Heart right ventricle (tissue), 16 donors: Measurements from ENCODE around the gene CEP95. TPM values are rescaled to one million over a fixed set of nuclear protein-coding genes. Genes with fewer than 3 reads are reported as not detected.
"Not testable (repeated sequence)": the region's sequence is repeated elsewhere in the genome, so short reads cannot be mapped to it uniquely, and the experiment has no call there.

Experiments used
- ATAC-seq, 8 donors: fragments of 200-7000 bp; cut with Tn5 transposase; one replicate each; pipeline ENCODE4 v1.9.1; 2020; ENCODE audit warnings: mild to moderate bottlenecking in 8 of 8, moderate library complexity in 8 of 8, moderate number of reproducible peaks in 1 of 8
- DNase-seq, 2 donors: peaks; one replicate each; pipeline ENCODE4 v3.0.0-alpha.2; 2020
- H3K27ac ChIP-seq, 10 donors: fragments of 200-600 bp; sonication (generic) in 2 of 10; one replicate each; pipeline versions ENCODE4 v1.5.0 to v1.8.0; 2020 to 2022; ENCODE audit warnings: mild to moderate bottlenecking in 3 of 10
- H3K27me3 ChIP-seq, 7 donors: fragments of 200-600 bp; one replicate each; pipeline ENCODE4 v1.8.0; 2021 to 2022; ENCODE audit warnings: mild to moderate bottlenecking in 2 of 7
- H3K36me3 ChIP-seq, 9 donors: fragments of 200-600 bp; sonication (generic) in 1 of 9; one replicate each; pipeline versions ENCODE4 v1.5.0 to v1.8.0; 2020 to 2022; ENCODE audit warnings: mild to moderate bottlenecking in 2 of 9
- H3K4me1 ChIP-seq, 9 donors: fragments of 200-600 bp; sonication (generic) in 1 of 9; one replicate each; pipeline versions ENCODE4 v1.5.0 to v1.8.0; 2020 to 2022; ENCODE audit warnings: mild to moderate bottlenecking in 4 of 9
- H3K4me3 ChIP-seq, 10 donors: fragments of 200-600 bp; sonication (generic) in 2 of 10; one replicate each; pipeline versions ENCODE4 v1.5.0 to v1.8.0; 2020 to 2022; ENCODE audit warnings: mild to moderate bottlenecking in 7 of 10, moderate library complexity in 2 of 10
- H3K9me3 ChIP-seq, 11 donors: fragments of 200-600 bp in 10 of 11; sonication (generic) in 2 of 11; one replicate each; pipeline versions ENCODE4 v1.5.0 to v1.8.0; 2013 to 2022; ENCODE audit warnings: mild to moderate bottlenecking in 2 of 11, control low read depth in 1 of 11, moderate library complexity in 1 of 11
- CTCF ChIP-seq, 9 donors: fragments of 200-600 bp; sonication (generic) in 2 of 9; IDR thresholded peaks; one replicate each; pipeline versions ENCODE4 v1.5.0 to v1.8.0; 2021 to 2022; ENCODE audit warnings: antibody characterized with exemption in 9 of 9, mild to moderate bottlenecking in 5 of 9, moderate library complexity in 1 of 9
- WGBS, 2 donors: extraction: QIAGEN DNeasy Blood & Tissue Kit; methylation state at CpG; one replicate each; pipeline ENCODE4 v1.1.7; 2013; ENCODE audit warnings: inconsistent platforms in 1 of 2; 5-methylcytosine and 5-hydroxymethylcytosine counted together
- intact Hi-C, 10 donors: fragments of 100-400 bp; cut with DNase I; formaldehyde crosslinking; loops; one replicate each; pipeline versions ENCODE4 v1.11.1 to v1.14.2; 2022
- polyA plus RNA-seq, 2 donors: library from polyadenylated mRNA; stranded (reverse); fragments of 200-250 nt; gene quantifications; one replicate each; pipeline ENCODE4 v1.2.3, GENCODE V29; 2013
- total RNA-seq, 10 donors: library from RNA; stranded (reverse); fragmentation: NEBNext Ultra II Directional in 3 of 10; extraction: Animal tissue kit (Norgen Biotek cat#: 25700) in 3 of 10; gene quantifications; one replicate each; pipeline versions ENCODE4 v1.2.1 to v1.2.4, GENCODE V29; 2021 to 2023
- donor health status: Arrhythmogenic right ventricular cardiomyopathy.
- donor health status: ischemic (EF 13 %, LVEDD 7.1; RV severe dilation, severe dysfunction).
- donor health status: healthy with polysubstance abuse.
- donor health status: DM: no; HTN: yes; CAD: no.
- donor health status: DM: no; HTN: no; CAD: no.
- donor health status: ischemic (EF 25% LVEDD 6.9; RV normal size, moderate dysfunction).
- donor health status: ischemic (EF 25% LVEDD 5.7; RV mildly dilated, moderate dysfunction).
- donor health status: healthy.
- donor health status: DM: yes; HTN: yes; CAD: no.
- donor health status: Ischemic cardiomyopathy.
- donor health status: ischemic (EF 35%, LVEDD 5.7; RV mildly dilated, moderate dysfunction).
- donor health status: nonischemic (EF 11% LVEDD 7.7; RV severe dilation, severe dysfunction).
- donor health status: DM: yes; HTN: yes; CAD: no.
- donor health status: PGD.
- donor health status: ischemic (EF 29% LVEDD 5.4; RV normal size, mild dysfunction).
- donor health status: nonischemic (EF 23%, LVEDD 6.1; RV moderate dilation, normal function).

Gene CEP95
- total and polyA plus RNA-seq, 12 donors: 8.6 to 62.4 (median 14.6) TPM

- peak in 8 of 9 donors; percentile 17 to 75 (median 53) for TF ChIP-seq CTCF (IDR thresholded peaks at IDR 0.05)
- Histone ChIP-seq H3K27ac (no peak overlapping the region), H3K4me3 (no peak overlapping the region), H3K27me3 (no peaks in the 10 kb centered on the region), H3K9me3 (no peaks in the 10 kb centered on the region), H3K36me3 (peaks cover 0 to 75% (median 16%) of the 10 kb centered on the region in 9 donors), H3K4me1 (peaks cover 0 to 29% (median 25%) of the 10 kb centered on the region in 9 donors)
- WGBS, 2 donors: 92 to 95% methylated on average over 13 of the region's 13 CpGs
- ATAC-seq (peak in 3 of 8 donors; percentile 54 to 58 (median 55)), DNase-seq (peak in 1 of 2 donors; percentile 32)
- intact Hi-C loops: loop anchor here in 9 of 10 donors (2.0 to 10.0 kb wide), 8 partner anchors 69 to 186 kb away; no protein-coding TSS in a partner anchor
Measured at GRCh38 chr17:64491034-64491860, 15.5 kb upstream of the CEP95 start.

DNA sequence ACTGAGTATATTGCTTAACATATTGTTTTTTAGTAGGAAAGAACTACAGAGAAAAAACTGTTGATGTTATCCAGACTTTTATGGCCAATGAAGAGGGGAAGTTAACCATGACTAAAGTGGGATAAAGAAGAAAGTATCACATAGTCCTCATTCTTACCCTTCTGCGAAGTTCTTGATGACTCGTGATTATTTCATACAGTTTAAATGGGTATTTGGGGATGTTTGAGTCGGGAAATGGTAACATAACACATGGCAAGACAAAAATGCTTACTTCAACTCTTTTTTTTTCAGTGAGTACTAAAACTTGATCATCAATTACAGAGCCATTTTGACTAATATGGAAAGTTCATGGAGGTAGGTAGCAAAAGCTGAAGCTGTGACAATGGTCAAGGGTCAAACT lies 14.8 kb upstream of the CEP95 start:
- H3K4me1 ChIP-seq: peaks cover 0 to 31% (median 26%) of the 10 kb centered on the region in 9 donors
- 86 to 93% methylated on average over 3 of the region's 3 CpGs for WGBS, 2 donors
- intact Hi-C loops: loop anchor here in 9 of 10 donors (2.0 to 10.0 kb wide), 8 partner anchors 70 to 187 kb away; no protein-coding TSS in a partner anchor
- no peak overlapping the region for H3K4me3 ChIP-seq
- TF ChIP-seq CTCF (IDR thresholded peaks at IDR 0.05): no peak
- no peak for ATAC-seq
- H3K27me3 ChIP-seq: no peaks in the 10 kb centered on the region
- H3K36me3 ChIP-seq: peaks cover 0 to 67% (median 16%) of the 10 kb centered on the region in 9 donors
- no peak for DNase-seq
- H3K9me3 ChIP-seq: no peaks in the 10 kb centered on the region
- H3K27ac ChIP-seq: no peak overlapping the region

GRCh38 chr17:64492481-64493109 lies 14.2 kb upstream of the CEP95 start:
- Histone ChIP-seq H3K27ac (no peak overlapping the region), H3K9me3 (no peaks in the 10 kb centered on the region), H3K27me3 (no peaks in the 10 kb centered on the region), H3K4me1 (peaks cover 3 to 36% (median 31%) of the 10 kb centered on the region in 9 donors), H3K36me3 (peaks cover 0 to 63% (median 16%) of the 10 kb centered on the region in 9 donors), H3K4me3 (no peak overlapping the region)
- intact Hi-C loops: loop anchor here in 9 of 10 donors (5.0 to 10.0 kb wide), 7 partner anchors 70 to 188 kb away; no protein-coding TSS in a partner anchor
- DNase-seq (no peak), ATAC-seq (no peak)
- WGBS, 2 donors: 84 to 85% methylated on average over 6 of the region's 6 CpGs
- peak; percentile 16 to 63 (median 46) for TF ChIP-seq CTCF (IDR thresholded peaks at IDR 0.05)

GRCh38 chr17:64494121-64494520 lies 12.7 kb upstream of the CEP95 start:
- no peak for TF ChIP-seq CTCF (IDR thresholded peaks at IDR 0.05)
- intact Hi-C loops: loop anchor here in 9 of 10 donors (5.0 to 10.0 kb wide), 7 partner anchors 72 to 189 kb away; no protein-coding TSS in a partner anchor
- peaks cover 10 to 51% (median 42%) of the 10 kb centered on the region in 9 donors for H3K4me1 ChIP-seq
- DNase-seq: no peak
- peaks cover 0 to 64% (median 22%) of the 10 kb centered on the region in 9 donors for H3K36me3 ChIP-seq
- no peaks in the 10 kb centered on the region for H3K9me3 ChIP-seq
- H3K4me3 ChIP-seq: no peak overlapping the region
- no peaks in the 10 kb centered on the region for H3K27me3 ChIP-seq
- 93 to 96% methylated on average over 2 of the region's 2 CpGs for WGBS, 2 donors
- no peak for ATAC-seq
- H3K27ac ChIP-seq: no peak overlapping the region

GRCh38 chr17:64495300-64495699 lies 11.5 kb upstream of the CEP95 start:
- H3K27me3 ChIP-seq, H3K9me3 ChIP-seq, H3K27ac ChIP-seq, DNase-seq, ATAC-seq: not testable (repeated sequence)
- Histone ChIP-seq H3K36me3 (peaks cover 0 to 64% (median 30%) of the 10 kb centered on the region in 9 donors), H3K4me3 (peak overlapping the region in 5 of 10 donors; percentile 62 to 80 (median 77)), H3K4me1 (peaks cover 10 to 63% (median 54%) of the 10 kb centered on the region in 9 donors)
- WGBS, 2 donors: 93 to 97% methylated on average over 5 of the region's 5 CpGs
- intact Hi-C loops: loop anchor here in 5 of 10 donors (5.0 to 10.0 kb wide), 5 partner anchors 150 to 190 kb away; no protein-coding TSS in a partner anchor
